ENCODE measurements around the gene PPY. TPM values are rescaled to one million over a fixed set of nuclear protein-coding genes. Genes with fewer than 3 reads are reported as not detected.

Gene PPY
- total RNA-seq, 2 experiments from 2014 or later = not detected

GRCh38 chr17:43907998-43908721, 34.1 kb downstream of the PPY start:
- DNase-seq = peak; percentile 53
- Mint-ChIP-seq H3K36me3 (ENCODE audit: low read depth) (no peaks in the 10 kb centered on the region), H3K27ac (no peak overlapping the region), H3K9me3 (no peaks in the 10 kb centered on the region), H3K27me3 (ENCODE audit: low read depth) (peaks cover 4% of the 10 kb centered on the region), H3K4me3 (peak overlapping the region; percentile 8), H3K4me1 (ENCODE audit: low read depth) (peaks cover 18% of the 10 kb centered on the region)
- intact Hi-C loops (cut with micrococcal nuclease) = no loop called here
- CTCF ChIA-PET = interaction anchor here (0.7 to 6.3 kb wide), 9 partner anchors 9 to 152 kb away, joined by 3 to 31 read pairs (median 10); no protein-coding TSS in a partner anchor

- CTCF ChIA-PET = interaction anchor here (1.0 to 6.3 kb wide), 4 partner anchors 16 to 89 kb away, joined by 3 to 31 read pairs (median 10); no protein-coding TSS in a partner anchor
- Mint-ChIP-seq H3K4me1 (ENCODE audit: low read depth) (peaks cover 18% of the 10 kb centered on the region), H3K36me3 (ENCODE audit: low read depth) (no peaks in the 10 kb centered on the region), H3K27ac (no peak within 1 kb of the TSS), H3K27me3 (ENCODE audit: low read depth) (peaks cover 4% of the 10 kb centered on the region), H3K9me3 (no peaks in the 10 kb centered on the region), H3K4me3 (peak within 1 kb of the TSS; percentile 63)
- peak; percentile 64 for DNase-seq
- intact Hi-C loops (cut with micrococcal nuclease) = no loop called here
Observed at GRCh38 chr17:43907425-43907981, 34.8 kb downstream of the PPY start, which contains the start of gene MPP2. MPP2 (minus strand) TSS chr17:43907536; CDS start chr17:43904460, 3,076 bp downstream.

GRCh38 chr17:43906951-43907424, 35.3 kb downstream of the PPY start:
- CTCF ChIA-PET = interaction anchor here (1.0 to 6.3 kb wide), 2 partner anchors 16 to 29 kb away, joined by 3 to 31 read pairs; no protein-coding TSS in a partner anchor
- DNase-seq = peak; percentile 12
- peak overlapping the region; percentile 63 for H3K4me3 Mint-ChIP-seq
- H3K27me3 Mint-ChIP-seq (ENCODE audit: low read depth) = peaks cover 4% of the 10 kb centered on the region
- H3K27ac Mint-ChIP-seq = no peak overlapping the region
- intact Hi-C loops (cut with micrococcal nuclease) = no loop called here
- peaks cover 18% of the 10 kb centered on the region for H3K4me1 Mint-ChIP-seq (ENCODE audit: low read depth)
- no peaks in the 10 kb centered on the region for H3K36me3 Mint-ChIP-seq (ENCODE audit: low read depth)
- no peaks in the 10 kb centered on the region for H3K9me3 Mint-ChIP-seq

- H3K27ac Mint-ChIP-seq = no peak overlapping the region
- H3K4me3 Mint-ChIP-seq = peak overlapping the region; percentile 63
- intact Hi-C loops (cut with micrococcal nuclease) = no loop called here
- peak; percentile 59 for DNase-seq
- peaks cover 18% of the 10 kb centered on the region for H3K4me1 Mint-ChIP-seq (ENCODE audit: low read depth)
- peaks cover 4% of the 10 kb centered on the region for H3K27me3 Mint-ChIP-seq (ENCODE audit: low read depth)
- H3K36me3 Mint-ChIP-seq (ENCODE audit: low read depth) = no peaks in the 10 kb centered on the region
- CTCF ChIA-PET = interaction anchor here (6.3 kb wide), 1 partner anchor 28 kb away, joined by 31 read pairs; no protein-coding TSS in a partner anchor
- no peaks in the 10 kb centered on the region for H3K9me3 Mint-ChIP-seq
Observed at GRCh38 chr17:43905985-43906852, 36.1 kb downstream of the PPY start.

GRCh38 chr17:43905400-43905984, 36.8 kb downstream of the PPY start:
- no peak overlapping the region for H3K27ac Mint-ChIP-seq
- H3K9me3 Mint-ChIP-seq = no peaks in the 10 kb centered on the region
- CTCF ChIA-PET = interaction anchor here (0.7 to 0.9 kb wide), 2 partner anchors 25 to 192 kb away, joined by 5 read pairs; no protein-coding TSS in a partner anchor
- peaks cover 4% of the 10 kb centered on the region for H3K27me3 Mint-ChIP-seq (ENCODE audit: low read depth)
- no peak for DNase-seq
- H3K4me3 Mint-ChIP-seq = no peak overlapping the region
- no peaks in the 10 kb centered on the region for H3K36me3 Mint-ChIP-seq (ENCODE audit: low read depth)
- intact Hi-C loops (cut with micrococcal nuclease) = no loop called here
- peaks cover 25% of the 10 kb centered on the region for H3K4me1 Mint-ChIP-seq (ENCODE audit: low read depth)

GRCh38 chr17:43901861-43902589, 40.3 kb downstream of the PPY start:
- Mint-ChIP-seq H3K4me1 (ENCODE audit: low read depth) (peaks cover 18% of the 10 kb centered on the region), H3K27me3 (ENCODE audit: low read depth) (peaks cover 4% of the 10 kb centered on the region), H3K9me3 (no peaks in the 10 kb centered on the region), H3K36me3 (ENCODE audit: low read depth) (no peaks in the 10 kb centered on the region), H3K4me3 (no peak overlapping the region), H3K27ac (no peak overlapping the region)
- intact Hi-C loops (cut with micrococcal nuclease) = no loop called here
- CTCF ChIA-PET = interaction anchor here (0.5 to 2.5 kb wide), 3 partner anchors 8 to 142 kb away, joined by 4 to 11 read pairs (median 4); no protein-coding TSS in a partner anchor
- no peak for DNase-seq

GRCh38 chr17:43900858-43901754, 41.2 kb downstream of the PPY start:
- no peak for DNase-seq
- H3K4me3 Mint-ChIP-seq = peak overlapping the region; percentile 79
- no peak overlapping the region for H3K27ac Mint-ChIP-seq
- intact Hi-C loops (cut with micrococcal nuclease) = no loop called here
- CTCF ChIA-PET = interaction anchor here (2.5 kb wide), 1 partner anchor 9 kb away, joined by 11 read pairs; no protein-coding TSS in a partner anchor
- H3K9me3 Mint-ChIP-seq = no peaks in the 10 kb centered on the region
- peaks cover 10% of the 10 kb centered on the region for H3K4me1 Mint-ChIP-seq (ENCODE audit: low read depth)
- no peaks in the 10 kb centered on the region for H3K27me3 Mint-ChIP-seq (ENCODE audit: low read depth)
- H3K36me3 Mint-ChIP-seq (ENCODE audit: low read depth) = peaks cover 2% of the 10 kb centered on the region

GRCh38 chr17:43900183-43900857, 42.0 kb downstream of the PPY start:
- H3K4me1 Mint-ChIP-seq (ENCODE audit: low read depth) = peaks cover 7% of the 10 kb centered on the region
- intact Hi-C loops (cut with micrococcal nuclease) = no loop called here
- peak; percentile 89 for DNase-seq
- H3K36me3 Mint-ChIP-seq (ENCODE audit: low read depth) = peaks cover 2% of the 10 kb centered on the region
- CTCF ChIA-PET = interaction anchor here (1.6 to 2.5 kb wide), 3 partner anchors 10 to 141 kb away, joined by 4 to 11 read pairs (median 9); no protein-coding TSS in a partner anchor
- H3K4me3 Mint-ChIP-seq = peak overlapping the region; percentile 79
- no peaks in the 10 kb centered on the region for H3K9me3 Mint-ChIP-seq
- no peaks in the 10 kb centered on the region for H3K27me3 Mint-ChIP-seq (ENCODE audit: low read depth)
- no peak overlapping the region for H3K27ac Mint-ChIP-seq

- CTCF ChIA-PET = interaction anchor here (1.1 to 1.9 kb wide), 3 partner anchors 11 to 20 kb away, joined by 3 to 10 read pairs (median 9); no protein-coding TSS in a partner anchor
- H3K9me3 Mint-ChIP-seq = no peaks in the 10 kb centered on the region
- no peak overlapping the region for H3K27ac Mint-ChIP-seq
- no peak for DNase-seq
- H3K4me1 Mint-ChIP-seq (ENCODE audit: low read depth) = peaks cover 7% of the 10 kb centered on the region
- no peak overlapping the region for H3K4me3 Mint-ChIP-seq
- H3K36me3 Mint-ChIP-seq (ENCODE audit: low read depth) = peaks cover 2% of the 10 kb centered on the region
- no peaks in the 10 kb centered on the region for H3K27me3 Mint-ChIP-seq (ENCODE audit: low read depth)
- intact Hi-C loops (cut with micrococcal nuclease) = no loop called here
Observed at GRCh38 chr17:43898446-43898845, 43.8 kb downstream of the PPY start.

GRCh38 chr17:43897831-43898230, 44.4 kb downstream of the PPY start:
- Mint-ChIP-seq H3K4me1 (ENCODE audit: low read depth) (peaks cover 7% of the 10 kb centered on the region), H3K27ac (no peak overlapping the region), H3K36me3 (ENCODE audit: low read depth) (peaks cover 2% of the 10 kb centered on the region), H3K27me3 (ENCODE audit: low read depth) (no peaks in the 10 kb centered on the region), H3K4me3 (no peak overlapping the region), H3K9me3 (no peaks in the 10 kb centered on the region)
- no peak for DNase-seq
- CTCF ChIA-PET = interaction anchor here (1.5 kb wide), 1 partner anchor 18 kb away, joined by 3 read pairs; no protein-coding TSS in a partner anchor
- intact Hi-C loops (cut with micrococcal nuclease) = no loop called here

Data from activated naive CD4-positive, alpha-beta T cell treated with anti-CD3 and anti-CD28 coated beads for 36 hours (primary cell).